ENCODE data around the gene MED9. TPM values are rescaled to one million over a fixed set of nuclear protein-coding genes. Genes with fewer than 3 reads are reported as not detected.
"Not testable (repeated sequence)": the region's sequence is repeated elsewhere in the genome, so short reads cannot be mapped to it uniquely, and the experiment has no call there.

MED9 gene
- polyA plus RNA-seq, 3 donors = 22.6 to 23.7 (median 23.3) TPM

- DNase-seq = no peak
Observed at GRCh38 chr17:17448076-17448475, 28.7 kb upstream of the MED9 start.

- no peak for DNase-seq
Observed at GRCh38 chr17:17448723-17449122, 28.1 kb upstream of the MED9 start.

GRCh38 chr17:17453088-17453487 is 23.7 kb upstream of the MED9 start:
- no peak for DNase-seq

- no peak for DNase-seq
Observed at GRCh38 chr17:17454276-17454675, 22.5 kb upstream of the MED9 start.

- DNase-seq = not testable (repeated sequence)
Observed at GRCh38 chr17:17454700-17455099, 22.1 kb upstream of the MED9 start.

GRCh38 chr17:17455173-17455572 is 21.6 kb upstream of the MED9 start:
- DNase-seq = no peak

GRCh38 chr17:17456251-17456650 is 20.5 kb upstream of the MED9 start:
- DNase-seq = no peak

GRCh38 chr17:17457680-17458079 is 19.1 kb upstream of the MED9 start:
- DNase-seq = no peak

- DNase-seq = no peak
Observed at GRCh38 chr17:17460038-17460437, 16.8 kb upstream of the MED9 start.

- DNase-seq = no peak
Observed at GRCh38 chr17:17462048-17462824, 14.6 kb upstream of the MED9 start.

- no peak for DNase-seq
Observed at GRCh38 chr17:17463821-17464220, 13.0 kb upstream of the MED9 start.

GRCh38 chr17:17465878-17466277 is 10.9 kb upstream of the MED9 start:
- DNase-seq = not testable (repeated sequence)

- no peak for DNase-seq
Observed at GRCh38 chr17:17466511-17466910, 10.3 kb upstream of the MED9 start.

GRCh38 chr17:17467016-17467415 is 9.8 kb upstream of the MED9 start:
- no peak for DNase-seq

GRCh38 chr17:17467720-17468119 is 9.1 kb upstream of the MED9 start:
- no peak for DNase-seq

- DNase-seq = no peak
Observed at GRCh38 chr17:17468217-17469010, 8.4 kb upstream of the MED9 start.

- DNase-seq = no peak
Observed at GRCh38 chr17:17469358-17469757, 7.4 kb upstream of the MED9 start.

- DNase-seq = no peak
Observed at GRCh38 chr17:17469996-17470395, 6.8 kb upstream of the MED9 start.

GRCh38 chr17:17472333-17472920 is 4.4 kb upstream of the MED9 start:
- DNase-seq = no peak

- DNase-seq = no peak
Observed at GRCh38 chr17:17474341-17474740, 2.5 kb upstream of the MED9 start.

GRCh38 chr17:17479209-17479608 is 2.4 kb downstream of the MED9 start:
- no peak for DNase-seq

- DNase-seq = no peak
Observed at GRCh38 chr17:17480593-17481148, 3.9 kb downstream of the MED9 start.

GRCh38 chr17:17481860-17482259 is 5.1 kb downstream of the MED9 start:
- DNase-seq = no peak
